ENCODE data around the gene PRKCE. TPM values are rescaled to one million over a fixed set of nuclear protein-coding genes. Genes with fewer than 3 reads are reported as not detected.

PRKCE gene
- total RNA-seq, 4 donors from 2014 or later, result 10.9 to 19.6 (median 14.9) TPM

- no peak for TF ChIP-seq CTCF (IDR thresholded peaks at IDR 0.05; ENCODE audit: low read depth)
These were observed 199.6 kb downstream of the PRKCE start for GRCh38 chr2:45851111-45851510.

GRCh38 chr2:45851576-45852304, 200.3 kb downstream of the PRKCE start:
- no peak for TF ChIP-seq CTCF (IDR thresholded peaks at IDR 0.05; ENCODE audit: low read depth)

GRCh38 chr2:45852450-45853150, 201.1 kb downstream of the PRKCE start:
- TF ChIP-seq CTCF (IDR thresholded peaks at IDR 0.05; ENCODE audit: low read depth), result no peak

- TF ChIP-seq CTCF (IDR thresholded peaks at IDR 0.05; ENCODE audit: low read depth), result no peak
These were observed 203.9 kb downstream of the PRKCE start for GRCh38 chr2:45855374-45855773.

- no peak for TF ChIP-seq CTCF (IDR thresholded peaks at IDR 0.05; ENCODE audit: low read depth)
These were observed 205.2 kb downstream of the PRKCE start for GRCh38 chr2:45856391-45857274.

- no peak for TF ChIP-seq CTCF (IDR thresholded peaks at IDR 0.05; ENCODE audit: low read depth)
These were observed 205.8 kb downstream of the PRKCE start for GRCh38 chr2:45857275-45857609.
